ENCODE measurements around the gene IGSF21.

The IGSF21 gene

GRCh38 chr1:18118491-18118890 is 10.9 kb downstream of the IGSF21 start:
- H3K4me3 ChIP-seq (ENCODE audit: low read length), result no peak overlapping the region
- no peaks in the 10 kb centered on the region for H4K20me1 ChIP-seq (ENCODE audit: control insufficient read depth, insufficient read depth, low read depth, low read length)
- H3K27ac ChIP-seq (ENCODE audit: low read depth, low read length), result no peak overlapping the region
- no peaks in the 10 kb centered on the region for H3K36me3 ChIP-seq (ENCODE audit: control insufficient read depth, low read length)
- no peaks in the 10 kb centered on the region for H3K79me2 ChIP-seq (ENCODE audit: control insufficient read depth, low read length)
- no peak overlapping the region for H3K4me2 ChIP-seq (ENCODE audit: low read length)
- no peaks in the 10 kb centered on the region for H3K9me3 ChIP-seq (ENCODE audit: control insufficient read depth, insufficient read depth, low read length)
- no peaks in the 10 kb centered on the region for H3K9me2 ChIP-seq (replicated peaks; ENCODE audit: control insufficient read depth, low read length)
- no peaks in the 10 kb centered on the region for H3K27me3 ChIP-seq (ENCODE audit: control insufficient read depth, low read length)
- no peak for TF ChIP-seq CTCF (IDR thresholded peaks at IDR 0.05; ENCODE audit: low read depth, low read length, poor library complexity, severe bottlenecking)
- no peaks in the 10 kb centered on the region for H3F3A ChIP-seq (ENCODE audit: control insufficient read depth, insufficient read depth)
- no peaks in the 10 kb centered on the region for H3K4me1 ChIP-seq (ENCODE audit: control insufficient read depth, low read length)

DNA sequence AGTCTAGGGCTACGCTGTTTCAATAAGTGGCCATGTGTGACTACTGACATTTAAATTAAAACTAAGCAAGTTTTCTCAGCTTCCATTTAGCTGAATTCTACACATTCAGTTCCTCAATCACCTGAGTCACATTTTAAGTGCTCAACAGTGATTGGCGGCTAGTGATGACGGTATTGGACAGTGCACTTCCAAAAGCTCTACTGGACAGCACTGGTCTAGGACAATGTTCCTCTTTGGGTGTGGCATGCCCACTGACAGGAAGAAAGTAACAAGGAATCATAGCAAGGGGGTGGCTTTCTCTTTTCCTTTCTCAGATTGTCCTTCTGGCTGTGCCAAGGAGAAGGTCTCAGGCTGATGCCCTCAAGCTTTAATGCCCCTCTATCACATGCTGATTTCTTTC is 11.7 kb downstream of the IGSF21 start:
- Histone ChIP-seq H3K36me3 (ENCODE audit: control insufficient read depth, low read length) (no peaks in the 10 kb centered on the region), H3K27me3 (ENCODE audit: control insufficient read depth, low read length) (no peaks in the 10 kb centered on the region), H3K4me2 (ENCODE audit: low read length) (no peak overlapping the region), H3K4me1 (ENCODE audit: control insufficient read depth, low read length) (no peaks in the 10 kb centered on the region), H4K20me1 (ENCODE audit: control insufficient read depth, insufficient read depth, low read depth, low read length) (no peaks in the 10 kb centered on the region), H3K4me3 (ENCODE audit: low read length) (no peak overlapping the region), H3K9me3 (ENCODE audit: control insufficient read depth, insufficient read depth, low read length) (no peaks in the 10 kb centered on the region), H3F3A (ENCODE audit: control insufficient read depth, insufficient read depth) (no peaks in the 10 kb centered on the region), H3K79me2 (ENCODE audit: control insufficient read depth, low read length) (no peaks in the 10 kb centered on the region), H3K9me2 (replicated peaks; ENCODE audit: control insufficient read depth, low read length) (no peaks in the 10 kb centered on the region), H3K27ac (ENCODE audit: low read depth, low read length) (no peak overlapping the region)
- TF ChIP-seq CTCF (IDR thresholded peaks at IDR 0.05; ENCODE audit: low read depth, low read length, poor library complexity, severe bottlenecking) (no peak), EZH2phosphoT487 (IDR thresholded peaks at IDR 0.05; ENCODE audit: borderline replicate concordance, low read length) (no peak)

DNA sequence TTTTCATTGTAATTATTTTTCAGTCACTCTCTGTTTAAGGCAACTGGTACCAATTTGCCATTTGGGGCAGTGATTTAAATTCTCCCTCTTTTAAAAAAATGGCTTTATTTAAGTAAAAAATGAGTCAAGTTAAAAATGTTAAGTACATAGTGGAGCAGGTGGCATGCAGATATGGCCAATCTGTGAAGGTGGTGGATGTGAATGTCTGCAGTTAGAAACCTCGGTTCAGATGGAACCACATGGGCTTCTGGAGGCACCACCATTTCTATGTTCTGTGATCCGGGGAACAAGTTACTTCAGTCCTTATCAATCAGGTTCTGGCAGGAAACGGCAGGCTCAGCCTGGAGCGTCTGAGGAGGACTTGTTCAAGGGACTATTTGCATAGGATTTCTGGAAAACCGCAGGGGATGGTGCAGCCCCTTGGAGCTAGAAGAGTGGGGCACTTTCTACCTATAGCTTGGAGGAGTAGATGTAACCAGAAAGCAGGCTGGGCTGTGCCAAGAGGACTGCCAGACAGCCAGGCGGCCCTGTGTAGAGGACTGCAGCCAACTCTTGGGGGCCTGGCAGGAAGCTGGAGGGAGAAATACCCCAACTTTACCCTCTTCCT is 12.3 kb downstream of the IGSF21 start:
- TF ChIP-seq CTCF (IDR thresholded peaks at IDR 0.05; ENCODE audit: low read depth, low read length, poor library complexity, severe bottlenecking) (no peak), EZH2phosphoT487 (IDR thresholded peaks at IDR 0.05; ENCODE audit: borderline replicate concordance, low read length) (no peak)
- no peaks in the 10 kb centered on the region for H3K27me3 ChIP-seq (ENCODE audit: control insufficient read depth, low read length)
- H3K36me3 ChIP-seq (ENCODE audit: control insufficient read depth, low read length), result no peaks in the 10 kb centered on the region
- H3K4me2 ChIP-seq (ENCODE audit: low read length), result no peak overlapping the region
- no peaks in the 10 kb centered on the region for H3K79me2 ChIP-seq (ENCODE audit: control insufficient read depth, low read length)
- H4K20me1 ChIP-seq (ENCODE audit: control insufficient read depth, insufficient read depth, low read depth, low read length), result no peaks in the 10 kb centered on the region
- H3K4me1 ChIP-seq (ENCODE audit: control insufficient read depth, low read length), result no peaks in the 10 kb centered on the region
- no peaks in the 10 kb centered on the region for H3F3A ChIP-seq (ENCODE audit: control insufficient read depth, insufficient read depth)
- H3K9me3 ChIP-seq (ENCODE audit: control insufficient read depth, insufficient read depth, low read length), result no peaks in the 10 kb centered on the region
- no peaks in the 10 kb centered on the region for H3K9me2 ChIP-seq (replicated peaks; ENCODE audit: control insufficient read depth, low read length)
- no peak overlapping the region for H3K4me3 ChIP-seq (ENCODE audit: low read length)
- no peak overlapping the region for H3K27ac ChIP-seq (ENCODE audit: low read depth, low read length)
